HCT116 (cell line): ENCODE measurements around the gene YWHAE.

ENCODE experiments used
- CEBPB ChIP-seq: IDR thresholded peaks from 2 replicates; pipeline ENCODE4 v1.6.1; 2012; ENCODE audit warnings: low read depth
- EZH2phosphoT487 ChIP-seq: fragments of 200-600 bp; IDR thresholded peaks from 2 replicates; pipeline ENCODE4 v1.6.1; 2018; ENCODE audit warnings: antibody characterized with exemption, borderline replicate concordance
- POLR2A ChIP-seq: IDR thresholded peaks from 2 replicates; pipeline ENCODE4 v1.7.0; 2011; ENCODE audit warnings: borderline replicate concordance; ENCODE audit not compliant: insufficient read depth, insufficient read length; ENCODE audit errors: extremely low read depth
- RAD21 ChIP-seq: IDR thresholded peaks from 2 replicates; pipeline ENCODE4 v1.6.1; 2012; ENCODE audit warnings: low read depth, mild to moderate bottlenecking
- TCF7L2 ChIP-seq: IDR thresholded peaks from 2 replicates; pipeline ENCODE4 v1.7.0; 2011; ENCODE audit warnings: borderline replicate concordance, inconsistent platforms; ENCODE audit not compliant: insufficient read depth, insufficient read length; ENCODE audit errors: extremely low read depth
- ZNF274 ChIP-seq: fragments of 200-500 bp; sonication (Bioruptor generic); IDR thresholded peaks from 2 replicates; pipeline ENCODE4 v1.6.1; 2014; ENCODE audit warnings: mild to moderate bottlenecking, low read depth, low read length, inconsistent platforms
- TF ChIP-seq, protein P1 (sequence below), 3 experiments: fragments of 200-600 bp in 1 of 3; sonication (generic) in 1 of 3; IDR thresholded peaks in 2 of 3; conservative IDR thresholded peaks in 1 of 3; 2 replicates each; pipeline ENCODE4 v1.5.1; 2012 to 2017; ENCODE audit warnings: low read depth in 2 of 3, low read length in 2 of 3, antibody characterized with exemption in 1 of 3, borderline replicate concordance in 1 of 3, control low read depth in 1 of 3, mild to moderate bottlenecking in 1 of 3, mixed read lengths in 1 of 3, mixed run types in 1 of 3, moderate library complexity in 1 of 3; ENCODE audit not compliant: insufficient read depth in 1 of 3
- TF ChIP-seq, protein P2 (sequence below): IDR thresholded peaks from 2 replicates; pipeline ENCODE4 v1.6.1; 2012
- TF ChIP-seq, protein P3 (sequence below): IDR thresholded peaks from 2 replicates; pipeline ENCODE4 v1.6.1; 2011; ENCODE audit warnings: mild to moderate bottlenecking, low read length, moderate library complexity; ENCODE audit not compliant: insufficient replicate concordance; ENCODE audit errors: extremely low read depth
- TF ChIP-seq, protein P4 (sequence below): IDR thresholded peaks from 2 replicates; pipeline ENCODE4 v1.6.1; 2012; ENCODE audit warnings: low read depth

DNA sequence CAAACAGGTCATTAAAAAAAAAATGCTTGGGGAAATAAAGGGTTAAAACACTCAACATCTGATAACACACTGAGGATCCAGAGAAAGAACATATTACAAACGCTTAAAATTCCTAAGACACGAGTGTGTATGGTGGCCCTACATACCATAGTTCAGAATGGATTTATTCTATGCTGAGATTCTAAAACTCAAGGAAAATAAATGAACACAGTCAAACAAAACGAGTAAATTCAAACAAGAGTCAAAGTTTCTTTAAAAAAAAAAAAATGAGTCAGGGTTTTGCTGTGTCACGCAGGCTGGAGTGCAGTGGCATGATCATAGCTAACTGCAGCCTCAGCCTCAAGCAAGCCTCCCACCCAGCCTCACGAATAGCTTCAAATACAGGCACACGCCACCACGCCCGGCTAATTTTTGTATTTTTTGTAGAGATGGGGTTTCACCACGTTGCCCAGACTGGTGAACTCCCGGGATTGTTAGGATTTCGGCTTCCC lies 38.6 kb upstream of the YWHAE start:
- TF ChIP-seq EZH2phosphoT487: no peak
- no peak for TF ChIP-seq POLR2A
- TF ChIP-seq, protein P1, sequence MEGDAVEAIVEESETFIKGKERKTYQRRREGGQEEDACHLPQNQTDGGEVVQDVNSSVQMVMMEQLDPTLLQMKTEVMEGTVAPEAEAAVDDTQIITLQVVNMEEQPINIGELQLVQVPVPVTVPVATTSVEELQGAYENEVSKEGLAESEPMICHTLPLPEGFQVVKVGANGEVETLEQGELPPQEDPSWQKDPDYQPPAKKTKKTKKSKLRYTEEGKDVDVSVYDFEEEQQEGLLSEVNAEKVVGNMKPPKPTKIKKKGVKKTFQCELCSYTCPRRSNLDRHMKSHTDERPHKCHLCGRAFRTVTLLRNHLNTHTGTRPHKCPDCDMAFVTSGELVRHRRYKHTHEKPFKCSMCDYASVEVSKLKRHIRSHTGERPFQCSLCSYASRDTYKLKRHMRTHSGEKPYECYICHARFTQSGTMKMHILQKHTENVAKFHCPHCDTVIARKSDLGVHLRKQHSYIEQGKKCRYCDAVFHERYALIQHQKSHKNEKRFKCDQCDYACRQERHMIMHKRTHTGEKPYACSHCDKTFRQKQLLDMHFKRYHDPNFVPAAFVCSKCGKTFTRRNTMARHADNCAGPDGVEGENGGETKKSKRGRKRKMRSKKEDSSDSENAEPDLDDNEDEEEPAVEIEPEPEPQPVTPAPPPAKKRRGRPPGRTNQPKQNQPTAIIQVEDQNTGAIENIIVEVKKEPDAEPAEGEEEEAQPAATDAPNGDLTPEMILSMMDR (IDR thresholded peaks at IDR 0.05 in 2 of 3, conservative IDR thresholded peaks at IDR 0.05 in 1 of 3; ENCODE audit: borderline replicate concordance in 1 of 3, insufficient read depth in 1 of 3, low read depth in 2 of 3, low read length in 2 of 3): no peak
- no peak for TF ChIP-seq CEBPB
- TF ChIP-seq, protein P2, sequence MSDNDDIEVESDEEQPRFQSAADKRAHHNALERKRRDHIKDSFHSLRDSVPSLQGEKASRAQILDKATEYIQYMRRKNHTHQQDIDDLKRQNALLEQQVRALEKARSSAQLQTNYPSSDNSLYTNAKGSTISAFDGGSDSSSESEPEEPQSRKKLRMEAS: no peak
- TF ChIP-seq, protein P3, sequence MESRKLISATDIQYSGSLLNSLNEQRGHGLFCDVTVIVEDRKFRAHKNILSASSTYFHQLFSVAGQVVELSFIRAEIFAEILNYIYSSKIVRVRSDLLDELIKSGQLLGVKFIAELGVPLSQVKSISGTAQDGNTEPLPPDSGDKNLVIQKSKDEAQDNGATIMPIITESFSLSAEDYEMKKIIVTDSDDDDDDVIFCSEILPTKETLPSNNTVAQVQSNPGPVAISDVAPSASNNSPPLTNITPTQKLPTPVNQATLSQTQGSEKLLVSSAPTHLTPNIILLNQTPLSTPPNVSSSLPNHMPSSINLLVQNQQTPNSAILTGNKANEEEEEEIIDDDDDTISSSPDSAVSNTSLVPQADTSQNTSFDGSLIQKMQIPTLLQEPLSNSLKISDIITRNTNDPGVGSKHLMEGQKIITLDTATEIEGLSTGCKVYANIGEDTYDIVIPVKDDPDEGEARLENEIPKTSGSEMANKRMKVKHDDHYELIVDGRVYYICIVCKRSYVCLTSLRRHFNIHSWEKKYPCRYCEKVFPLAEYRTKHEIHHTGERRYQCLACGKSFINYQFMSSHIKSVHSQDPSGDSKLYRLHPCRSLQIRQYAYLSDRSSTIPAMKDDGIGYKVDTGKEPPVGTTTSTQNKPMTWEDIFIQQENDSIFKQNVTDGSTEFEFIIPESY: no peak
- no peak for TF ChIP-seq TCF7L2
- TF ChIP-seq, protein P4, sequence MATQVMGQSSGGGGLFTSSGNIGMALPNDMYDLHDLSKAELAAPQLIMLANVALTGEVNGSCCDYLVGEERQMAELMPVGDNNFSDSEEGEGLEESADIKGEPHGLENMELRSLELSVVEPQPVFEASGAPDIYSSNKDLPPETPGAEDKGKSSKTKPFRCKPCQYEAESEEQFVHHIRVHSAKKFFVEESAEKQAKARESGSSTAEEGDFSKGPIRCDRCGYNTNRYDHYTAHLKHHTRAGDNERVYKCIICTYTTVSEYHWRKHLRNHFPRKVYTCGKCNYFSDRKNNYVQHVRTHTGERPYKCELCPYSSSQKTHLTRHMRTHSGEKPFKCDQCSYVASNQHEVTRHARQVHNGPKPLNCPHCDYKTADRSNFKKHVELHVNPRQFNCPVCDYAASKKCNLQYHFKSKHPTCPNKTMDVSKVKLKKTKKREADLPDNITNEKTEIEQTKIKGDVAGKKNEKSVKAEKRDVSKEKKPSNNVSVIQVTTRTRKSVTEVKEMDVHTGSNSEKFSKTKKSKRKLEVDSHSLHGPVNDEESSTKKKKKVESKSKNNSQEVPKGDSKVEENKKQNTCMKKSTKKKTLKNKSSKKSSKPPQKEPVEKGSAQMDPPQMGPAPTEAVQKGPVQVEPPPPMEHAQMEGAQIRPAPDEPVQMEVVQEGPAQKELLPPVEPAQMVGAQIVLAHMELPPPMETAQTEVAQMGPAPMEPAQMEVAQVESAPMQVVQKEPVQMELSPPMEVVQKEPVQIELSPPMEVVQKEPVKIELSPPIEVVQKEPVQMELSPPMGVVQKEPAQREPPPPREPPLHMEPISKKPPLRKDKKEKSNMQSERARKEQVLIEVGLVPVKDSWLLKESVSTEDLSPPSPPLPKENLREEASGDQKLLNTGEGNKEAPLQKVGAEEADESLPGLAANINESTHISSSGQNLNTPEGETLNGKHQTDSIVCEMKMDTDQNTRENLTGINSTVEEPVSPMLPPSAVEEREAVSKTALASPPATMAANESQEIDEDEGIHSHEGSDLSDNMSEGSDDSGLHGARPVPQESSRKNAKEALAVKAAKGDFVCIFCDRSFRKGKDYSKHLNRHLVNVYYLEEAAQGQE: no peak
- no peak for TF ChIP-seq ZNF274
- TF ChIP-seq RAD21: no peak
